ENCODE data around the gene ERICH6B. TPM values are rescaled to one million over a fixed set of nuclear protein-coding genes. Genes with fewer than 3 reads are reported as not detected.

The ERICH6B gene
- total RNA-seq, 2 donors from 2014 or later: not detected

DNA sequence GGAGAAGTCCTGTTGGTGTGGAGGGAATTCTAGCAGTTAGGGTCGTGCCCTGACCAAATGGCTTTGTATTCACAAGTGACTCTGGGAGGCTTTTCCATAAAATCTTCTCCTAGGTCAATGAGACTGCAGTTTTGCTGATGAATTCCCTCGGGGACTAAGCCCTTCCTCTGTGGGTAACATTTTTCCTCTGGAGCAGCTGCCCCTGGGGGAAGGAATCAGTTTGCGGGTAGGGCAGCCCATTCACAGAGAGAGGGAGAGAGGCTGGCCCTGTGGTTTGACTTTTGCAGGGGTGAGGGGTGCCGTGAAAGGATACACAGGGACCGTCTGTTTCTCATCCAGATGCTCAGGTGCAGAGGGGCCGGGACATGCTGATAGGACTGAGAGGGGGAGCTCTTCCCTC, 67.3 kb downstream of the ERICH6B start:
- ATAC-seq (no peak), DNase-seq (no peak)
- intact Hi-C loops (cut with DNase I): no loop called here

- DNase-seq (no peak), ATAC-seq (no peak)
- intact Hi-C loops (cut with DNase I): no loop called here
Measured at GRCh38 chr13:45546410-45546765, 69.2 kb downstream of the ERICH6B start.

- DNase-seq (no peak), ATAC-seq (no peak)
- intact Hi-C loops (cut with DNase I): no loop called here
Measured at GRCh38 chr13:45545686-45546409, 69.7 kb downstream of the ERICH6B start.

- intact Hi-C loops (cut with DNase I): no loop called here
- DNase-seq (no peak), ATAC-seq (no peak)
Measured at GRCh38 chr13:45544520-45544919, 71.0 kb downstream of the ERICH6B start.

DNA sequence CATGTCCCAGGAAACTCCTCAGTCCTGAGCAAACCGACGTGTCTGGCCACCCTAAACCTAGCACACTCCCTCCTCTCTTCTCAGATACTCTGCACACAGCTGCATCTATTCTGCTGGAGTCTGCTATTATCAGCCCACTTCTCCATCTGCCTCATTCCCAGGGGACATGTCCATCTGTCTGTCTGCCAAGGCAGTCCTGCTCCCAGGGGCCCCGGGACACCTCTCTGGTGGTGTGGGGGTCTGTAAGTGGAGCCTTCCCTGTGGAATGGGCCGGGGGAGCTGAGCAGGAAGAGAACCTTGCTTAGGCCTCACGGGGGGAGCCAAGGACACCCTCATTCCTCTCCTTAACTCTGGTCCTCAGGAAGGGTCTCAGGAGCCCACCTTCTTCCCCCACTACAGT, 72.7 kb downstream of the ERICH6B start:
- DNase-seq: no peak
- no peak for ATAC-seq
- intact Hi-C loops (cut with DNase I): no loop called here

DNA sequence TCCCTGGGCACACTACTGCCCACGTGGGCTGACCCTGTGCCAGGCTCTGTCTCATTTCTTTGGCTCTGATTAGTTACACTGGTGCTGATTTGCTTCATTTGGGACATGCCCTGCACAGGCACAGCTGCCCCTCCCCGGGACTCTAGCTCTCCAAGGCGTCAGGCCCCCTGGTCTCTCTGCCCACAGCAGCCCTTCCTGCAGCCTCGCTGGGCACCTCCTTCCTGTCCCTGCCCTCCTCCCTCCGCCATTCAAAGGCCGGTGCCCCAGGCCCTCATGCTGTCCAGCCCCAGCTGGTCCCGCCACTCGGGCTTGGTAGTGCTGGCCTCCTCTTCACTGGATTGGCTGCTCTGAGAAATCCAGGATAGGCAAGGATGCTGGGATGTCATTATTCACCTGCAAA, 73.1 kb downstream of the ERICH6B start:
- ATAC-seq (peak in 1 of 2 donors; percentile 19), DNase-seq (no peak)
- intact Hi-C loops (cut with DNase I): no loop called here

- intact Hi-C loops (cut with DNase I): no loop called here
- no peak for DNase-seq
- no peak for ATAC-seq
Measured at GRCh38 chr13:45541806-45542205, 73.7 kb downstream of the ERICH6B start.

GRCh38 chr13:45540864-45541263, 74.7 kb downstream of the ERICH6B start:
- intact Hi-C loops (cut with DNase I): no loop called here
- DNase-seq (no peak), ATAC-seq (no peak)

GRCh38 chr13:45540195-45540594, 75.3 kb downstream of the ERICH6B start:
- intact Hi-C loops (cut with DNase I): no loop called here
- no peak for ATAC-seq
- no peak for DNase-seq

DNA sequence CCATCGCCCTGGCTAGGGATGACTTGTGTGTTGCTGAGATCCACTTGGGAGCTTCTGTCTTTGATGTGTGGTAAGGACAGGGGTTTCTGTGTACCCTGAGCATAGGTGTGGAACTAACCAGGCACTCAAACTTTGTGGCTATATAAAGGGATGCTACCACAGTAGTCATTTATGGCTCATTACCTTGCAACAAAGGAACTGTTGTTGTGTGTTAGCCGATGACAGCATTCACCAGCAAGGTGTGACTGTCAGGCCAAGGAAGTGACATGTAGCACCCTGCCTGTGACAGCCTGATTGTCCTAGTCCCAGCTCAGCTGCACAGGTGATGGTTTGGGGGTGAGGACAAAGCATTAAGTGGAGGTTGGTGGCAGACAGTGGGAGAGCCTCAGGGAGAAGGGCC, 77.2 kb downstream of the ERICH6B start:
- ATAC-seq: no peak
- intact Hi-C loops (cut with DNase I): no loop called here
- DNase-seq: no peak

DNA sequence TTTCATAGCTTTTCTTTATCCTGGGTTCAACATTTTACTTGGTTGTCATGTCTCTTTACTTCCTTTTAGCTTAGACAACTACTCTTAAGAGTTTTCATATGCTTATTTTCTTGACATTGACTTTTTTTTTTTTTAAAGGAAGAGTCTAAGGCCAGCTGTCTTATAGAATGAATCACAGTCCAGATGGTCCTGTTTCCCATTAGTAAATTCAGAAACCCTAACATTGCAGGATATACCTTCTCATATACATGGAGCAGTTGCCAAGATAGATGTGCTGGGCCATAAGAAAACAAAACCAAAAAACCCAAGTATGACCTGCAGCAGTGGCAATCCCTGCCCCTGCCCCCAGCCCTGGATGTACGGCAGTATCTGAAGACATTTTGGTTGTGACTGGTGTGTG, 78.0 kb downstream of the ERICH6B start:
- DNase-seq (no peak), ATAC-seq (no peak)
- intact Hi-C loops (cut with DNase I): no loop called here

- intact Hi-C loops (cut with DNase I): no loop called here
- DNase-seq (no peak), ATAC-seq (no peak)
Measured at GRCh38 chr13:45536224-45536623, 79.3 kb downstream of the ERICH6B start.

DNA sequence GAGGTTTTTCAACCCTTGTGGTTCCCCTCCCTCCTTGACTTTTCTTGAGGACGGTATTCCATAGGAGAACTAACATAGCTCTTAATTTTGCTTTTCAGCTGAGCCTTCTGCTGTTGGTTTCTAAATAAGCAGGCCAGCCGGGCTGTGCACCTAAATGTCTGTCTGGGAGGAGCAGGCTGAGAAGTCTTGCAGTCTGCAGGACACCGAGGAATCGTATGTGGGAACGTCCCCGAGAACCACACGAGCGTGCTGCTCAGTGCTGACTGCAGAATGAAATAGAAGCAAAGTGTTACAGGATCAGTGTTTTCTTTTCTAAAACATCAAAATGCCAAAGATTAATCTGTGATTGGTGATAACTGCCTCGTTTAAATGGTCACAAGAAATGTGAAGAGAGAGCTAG, 80.9 kb downstream of the ERICH6B start:
- intact Hi-C loops (cut with DNase I): no loop called here
- DNase-seq (no peak), ATAC-seq (no peak)

GRCh38 chr13:45529758-45530157, 85.8 kb downstream of the ERICH6B start:
- ATAC-seq (no peak), DNase-seq (no peak)
- intact Hi-C loops (cut with DNase I): no loop called here

DNA sequence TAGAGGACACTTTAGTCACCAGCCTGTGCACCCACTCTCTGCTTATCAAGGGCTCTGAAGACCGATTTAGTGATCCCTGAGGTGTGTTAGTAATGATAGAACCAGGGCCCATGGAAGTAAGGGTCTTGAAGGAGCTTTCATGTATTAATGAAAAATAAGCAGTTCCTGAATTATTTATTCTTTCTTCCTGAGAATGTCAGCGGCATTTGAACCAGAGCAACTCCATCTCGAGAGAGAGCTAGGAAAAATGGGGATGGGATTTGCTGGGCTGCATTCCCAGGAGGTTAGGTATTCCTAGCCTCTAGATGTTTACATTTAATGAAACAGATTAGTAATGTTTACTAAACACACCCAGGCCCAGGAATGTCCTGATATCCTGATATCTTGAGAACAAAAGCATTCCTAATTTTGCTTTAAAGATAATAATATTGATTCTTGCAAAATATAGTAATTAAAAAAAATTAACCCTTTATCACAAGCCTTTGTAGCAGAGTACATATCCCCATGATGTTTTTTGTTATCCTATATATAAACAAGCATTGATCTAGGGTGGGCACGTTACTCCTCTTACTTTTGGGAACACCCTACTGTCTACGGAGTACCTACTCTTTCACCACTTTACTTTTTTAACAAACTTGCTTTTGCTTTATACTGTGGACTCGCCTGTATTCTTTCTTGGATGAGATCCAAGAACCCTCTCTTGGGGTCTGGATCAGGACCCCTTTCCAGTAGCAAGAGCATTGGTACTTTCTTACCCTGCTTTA, 87.7 kb downstream of the ERICH6B start:
- ATAC-seq: no peak
- intact Hi-C loops (cut with DNase I): no loop called here
- no peak for DNase-seq

DNA sequence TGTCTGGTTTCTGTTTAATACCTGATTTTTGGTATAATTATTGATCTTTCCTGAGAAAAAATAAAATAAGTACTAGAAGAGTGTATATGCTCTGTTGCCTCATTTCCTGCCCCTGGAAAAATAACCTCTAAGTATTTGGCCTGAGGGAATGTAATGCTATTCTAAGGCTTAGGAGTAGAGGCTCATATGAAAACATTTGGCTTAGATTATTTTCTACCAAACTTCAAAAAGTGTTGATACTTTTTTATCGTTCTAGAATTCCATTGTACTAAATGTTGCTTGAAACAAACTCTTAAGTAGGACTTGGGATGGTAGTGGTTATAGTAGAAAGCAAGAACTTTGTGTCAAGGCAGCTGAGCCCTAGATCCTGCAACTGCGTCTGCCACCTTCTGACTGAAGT, 93.0 kb downstream of the ERICH6B start:
- intact Hi-C loops (cut with DNase I): no loop called here
- DNase-seq (no peak), ATAC-seq (no peak)

DNA sequence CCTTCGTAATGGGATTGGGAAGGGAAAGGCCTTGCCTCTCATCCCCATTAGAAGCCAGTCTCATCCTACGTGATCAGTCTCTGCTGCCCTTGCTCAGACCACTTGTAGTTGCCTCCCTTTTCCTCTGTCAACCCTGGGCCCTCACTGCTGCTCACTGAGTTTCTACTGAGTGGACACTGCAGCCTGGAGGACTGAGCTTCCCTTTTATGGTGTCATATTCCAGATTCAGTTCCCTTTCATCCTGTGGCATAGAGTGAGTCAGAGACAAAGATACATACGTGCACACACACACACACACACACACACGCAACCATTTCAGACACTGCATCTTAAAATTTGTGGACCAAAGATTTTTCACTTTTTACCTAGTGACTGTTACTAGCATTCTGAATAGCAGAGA, 94.2 kb downstream of the ERICH6B start:
- no peak for DNase-seq
- peak; percentile 50 to 76 for ATAC-seq
- intact Hi-C loops (cut with DNase I): no loop called here

DNA sequence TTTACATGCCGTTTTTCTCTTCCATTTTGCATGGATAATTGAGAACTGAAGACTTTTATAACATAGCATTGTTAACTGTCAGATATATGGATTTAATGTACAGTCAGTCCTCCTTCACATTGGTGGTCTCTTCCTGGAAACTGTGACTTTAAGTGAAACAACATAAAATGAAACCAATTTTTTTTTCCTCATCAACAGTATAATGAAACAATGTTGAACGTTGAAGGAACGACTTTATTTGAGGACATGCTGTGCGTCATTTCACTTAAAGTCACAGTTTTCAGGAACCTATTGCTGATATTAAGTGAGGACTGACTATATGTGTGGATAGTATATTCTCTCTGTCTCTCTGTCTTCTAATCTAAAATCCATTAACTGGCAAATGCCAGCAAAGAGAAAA, 96.0 kb downstream of the ERICH6B start:
- intact Hi-C loops (cut with DNase I): no loop called here
- DNase-seq (no peak), ATAC-seq (no peak)

DNA sequence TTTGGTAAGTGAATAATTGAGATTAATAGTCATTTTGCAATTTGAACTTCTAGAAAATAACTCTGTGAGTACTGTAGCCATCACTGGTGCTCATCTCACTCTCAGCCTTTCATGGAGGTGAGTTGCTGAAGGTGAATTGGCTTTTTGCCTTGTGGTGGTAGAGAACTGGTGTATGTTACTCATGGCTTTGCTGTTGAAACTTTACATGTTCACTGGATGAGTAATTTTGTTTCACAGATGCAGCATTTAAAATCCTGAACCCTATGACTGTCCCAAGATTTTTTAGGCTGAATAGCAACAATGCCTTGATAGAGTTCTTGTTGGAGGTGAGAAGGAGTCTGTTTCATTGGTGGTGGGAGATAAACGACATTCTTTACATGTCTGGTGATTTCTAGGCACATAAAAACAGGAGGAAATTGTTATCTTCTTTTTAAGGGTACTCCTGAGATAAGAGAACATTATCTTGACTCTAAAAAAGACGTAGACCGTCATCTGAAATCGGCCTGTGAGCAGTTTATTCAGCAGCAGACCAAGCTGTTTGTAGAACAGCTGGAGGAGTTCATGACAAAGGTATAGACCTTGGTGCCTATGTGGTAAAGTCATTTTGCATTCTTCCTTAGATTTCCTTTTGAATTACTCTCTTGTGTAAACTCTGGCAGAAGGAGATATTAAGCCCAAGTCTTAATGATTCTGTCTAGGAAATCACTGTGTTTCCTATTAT, 96.9 kb downstream of the ERICH6B start:
- no peak for DNase-seq
- peak in 1 of 2 donors; percentile 15 for ATAC-seq
- intact Hi-C loops (cut with DNase I): no loop called here

- ATAC-seq: no peak
- intact Hi-C loops (cut with DNase I): no loop called here
- no peak for DNase-seq
Measured at GRCh38 chr13:45516757-45517156, 98.8 kb downstream of the ERICH6B start.

Measured in left cardiac atrium (tissue), 4 donors.